Esophagus mucosa (tissue), 1 donor: ENCODE measurements around the gene HM13. TPM values are rescaled to one million over a fixed set of nuclear protein-coding genes. Genes with fewer than 3 reads are reported as not detected.
"Not testable (repeated sequence)": the region's sequence is repeated elsewhere in the genome, so short reads cannot be mapped to it uniquely, and the experiment has no call there.

Experiments
- ATAC-seq: fragments of 200-7000 bp; cut with Tn5 transposase; one replicate; pipeline ENCODE4 v1.9.1; 2020
- total RNA-seq: library from RNA; stranded (reverse); gene quantifications from one replicate; pipeline ENCODE4 v1.2.4, GENCODE V29; 2023
- donor health status: DM: yes; HTN: yes; CAD: no.

The HM13 gene
- total RNA-seq, 1 donor from 2014 or later = 232 TPM

DNA sequence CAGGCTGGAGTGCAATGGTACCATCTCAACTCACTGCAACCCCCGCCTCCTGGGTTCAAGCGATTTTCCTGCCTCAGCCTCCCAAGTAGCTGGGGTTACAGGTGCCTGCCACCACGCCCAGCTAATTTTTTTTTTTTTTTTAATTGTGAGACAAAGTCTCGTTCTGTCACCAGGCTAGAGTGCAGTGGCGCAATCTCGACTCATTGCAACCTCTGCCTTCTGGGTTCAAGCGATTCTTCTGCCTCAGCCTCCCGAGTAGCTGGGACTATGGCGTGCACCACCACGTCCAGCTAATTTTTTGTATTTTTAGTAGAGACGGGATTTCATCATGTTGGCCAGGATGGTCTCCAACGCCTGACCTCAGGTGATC lies 98.0 kb downstream of the HM13 start:
- ATAC-seq = not testable (repeated sequence)

DNA sequence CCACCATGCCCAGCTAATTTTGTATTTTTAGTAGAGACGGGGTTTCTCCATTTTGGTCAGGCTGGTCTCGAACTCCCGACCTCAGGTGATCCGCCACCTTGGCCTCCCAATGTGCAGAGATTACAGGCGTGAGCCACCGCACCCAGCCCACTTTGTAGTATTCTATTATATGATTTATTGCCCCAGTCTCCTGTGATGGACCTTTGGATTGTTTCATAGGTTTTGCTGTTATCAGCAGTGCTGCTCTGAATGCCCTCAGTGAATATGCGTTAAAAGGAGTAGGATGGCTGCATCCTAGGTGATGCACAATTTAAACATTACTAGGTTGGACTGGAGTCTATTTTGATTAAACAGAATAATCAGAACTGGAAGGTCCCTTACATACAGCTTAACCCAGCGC lies 101.2 kb downstream of the HM13 start:
- ATAC-seq = no peak

DNA sequence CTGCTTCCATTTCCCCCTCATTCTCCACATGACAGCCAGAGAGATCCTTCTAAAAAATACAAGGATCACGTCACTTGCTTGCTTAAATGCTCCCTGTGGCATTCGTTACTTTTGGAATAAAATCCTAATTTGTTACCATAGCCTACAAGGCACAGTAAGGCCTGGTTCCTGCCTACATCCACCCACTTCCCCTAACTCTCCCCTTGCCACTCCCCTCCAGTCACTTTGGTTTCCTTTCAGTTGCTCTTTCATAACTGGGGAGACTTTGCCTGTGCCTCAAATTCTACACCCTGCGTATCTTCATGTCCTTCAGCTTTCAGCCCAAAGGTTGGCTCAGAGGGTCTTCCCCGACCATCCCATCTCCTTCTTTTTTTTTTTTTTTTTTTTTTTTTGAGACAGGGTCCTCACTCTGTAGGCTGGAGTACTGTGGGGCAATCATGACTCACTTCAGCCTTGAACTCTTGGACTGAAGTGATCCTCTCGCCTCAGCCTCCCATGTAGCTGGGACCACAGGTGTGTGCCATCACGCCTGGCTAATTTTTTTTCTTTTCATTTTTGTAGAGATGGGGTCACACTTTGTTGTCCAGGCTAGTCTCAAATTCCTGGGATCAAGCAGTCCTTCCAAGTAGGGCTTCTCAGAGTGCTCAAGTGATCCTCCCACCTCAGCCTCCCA lies 103.3 kb downstream of the HM13 start:
- ATAC-seq = no peak

Other genes with a start within 250 kb of the HM13 start
- gene DEFB116, start 205.9 kb upstream of the HM13 start, total RNA-seq = not detected
- not detected for gene DEFB118, start 145.8 kb upstream of the HM13 start, total RNA-seq
- gene DEFB119, start 123.9 kb upstream of the HM13 start, total RNA-seq = not detected
- not detected for gene DEFB121, start 108.2 kb upstream of the HM13 start, total RNA-seq
- gene DEFB123, start 73.8 kb upstream of the HM13 start, total RNA-seq = not detected
- not detected for gene DEFB124, start 39.3 kb upstream of the HM13 start, total RNA-seq
- 0.20 TPM for gene REM1, start 39.2 kb upstream of the HM13 start, total RNA-seq
- gene ID1, start 90.8 kb downstream of the HM13 start, total RNA-seq = 299 TPM
- 0.96 TPM for gene COX4I2, start 123.5 kb downstream of the HM13 start, total RNA-seq
- gene BCL2L1, start 208.4 kb downstream of the HM13 start, total RNA-seq = 76.6 TPM
- gene TPX2, start 224.8 kb downstream of the HM13 start, total RNA-seq = 32.6 TPM